ENCODE data around the gene SIK3. TPM values are rescaled to one million over a fixed set of nuclear protein-coding genes. Genes with fewer than 3 reads are reported as not detected.

SIK3 gene
- total RNA-seq, 2 donors from 2014 or later: 37.2 to 43.5 TPM

- H3K4me1 Mint-ChIP-seq: no peaks in the 10 kb centered on the region
- Histone ChIP-seq H3K9ac (ENCODE audit: extremely low read depth, low read length, poor library complexity, severe bottlenecking) (no peak overlapping the region), H3K9me3 (ENCODE audit: control insufficient read depth, low read length) (no peaks in the 10 kb centered on the region), H3K27ac (ENCODE audit: low read depth, low read length) (no peak overlapping the region), H3K27me3 (ENCODE audit: control insufficient read depth, insufficient read depth, low read length, poor library complexity, severe bottlenecking) (no peaks in the 10 kb centered on the region), H3K4me1 (ENCODE audit: control insufficient read depth, insufficient read depth, low read length) (no peaks in the 10 kb centered on the region), H3K36me3 (ENCODE audit: control insufficient read depth, insufficient read depth, low read length) (peaks cover 96% of the 10 kb centered on the region), H3K4me3 (ENCODE audit: low read length) (no peak overlapping the region)
- no peak for DNase-seq
- no peaks in the 10 kb centered on the region for H3K9me3 Mint-ChIP-seq
- H3K4me3 Mint-ChIP-seq: no peak overlapping the region
- no peak overlapping the region for H3K27ac Mint-ChIP-seq
- no peak for TF ChIP-seq CTCF (conservative IDR thresholded peaks at IDR 0.05)
- peaks cover 76% of the 10 kb centered on the region for H3K36me3 Mint-ChIP-seq (ENCODE audit: low read depth)
- 91 to 100% methylated on average over 3 of the region's 3 CpGs for WGBS, 2 experiments (ENCODE audit: insufficient coverage in 1 of 2, insufficient read length in 1 of 2)
- no peaks in the 10 kb centered on the region for H3K27me3 Mint-ChIP-seq (ENCODE audit: insufficient read depth)
Measured at GRCh38 chr11:116871248-116871647, 227.0 kb downstream of the SIK3 start.

GRCh38 chr11:116870054-116870453, 228.2 kb downstream of the SIK3 start:
- WGBS, 2 experiments (ENCODE audit: insufficient coverage in 1 of 2, insufficient read length in 1 of 2): 95 to 100% methylated on average over 2 to 3 of the region's 3 CpGs
- Histone ChIP-seq H3K27ac (ENCODE audit: low read depth, low read length) (no peak overlapping the region), H3K36me3 (ENCODE audit: control insufficient read depth, insufficient read depth, low read length) (peaks cover 96% of the 10 kb centered on the region), H3K9me3 (ENCODE audit: control insufficient read depth, low read length) (no peaks in the 10 kb centered on the region), H3K4me3 (ENCODE audit: low read length) (no peak overlapping the region), H3K4me1 (ENCODE audit: control insufficient read depth, insufficient read depth, low read length) (no peaks in the 10 kb centered on the region), H3K9ac (ENCODE audit: extremely low read depth, low read length, poor library complexity, severe bottlenecking) (no peak overlapping the region), H3K27me3 (ENCODE audit: control insufficient read depth, insufficient read depth, low read length, poor library complexity, severe bottlenecking) (no peaks in the 10 kb centered on the region)
- no peak for TF ChIP-seq CTCF (conservative IDR thresholded peaks at IDR 0.05)
- no peaks in the 10 kb centered on the region for H3K9me3 Mint-ChIP-seq
- H3K36me3 Mint-ChIP-seq (ENCODE audit: low read depth): peaks cover 73% of the 10 kb centered on the region
- no peak for DNase-seq
- H3K4me1 Mint-ChIP-seq: no peaks in the 10 kb centered on the region
- no peak overlapping the region for H3K4me3 Mint-ChIP-seq
- H3K27ac Mint-ChIP-seq: no peak overlapping the region
- H3K27me3 Mint-ChIP-seq (ENCODE audit: insufficient read depth): no peaks in the 10 kb centered on the region

GRCh38 chr11:116869610-116870009, 228.6 kb downstream of the SIK3 start:
- Mint-ChIP-seq H3K27ac (no peak overlapping the region), H3K9me3 (no peaks in the 10 kb centered on the region), H3K36me3 (ENCODE audit: low read depth) (peaks cover 71% of the 10 kb centered on the region), H3K4me3 (no peak overlapping the region), H3K4me1 (no peaks in the 10 kb centered on the region), H3K27me3 (ENCODE audit: insufficient read depth) (no peaks in the 10 kb centered on the region)
- WGBS, 2 experiments (ENCODE audit: insufficient coverage in 1 of 2, insufficient read length in 1 of 2): 91 to 100% methylated on average over 2 to 4 of the region's 4 CpGs
- no peaks in the 10 kb centered on the region for H3K27me3 ChIP-seq (ENCODE audit: control insufficient read depth, insufficient read depth, low read length, poor library complexity, severe bottlenecking)
- H3K9ac ChIP-seq (ENCODE audit: extremely low read depth, low read length, poor library complexity, severe bottlenecking): no peak overlapping the region
- H3K36me3 ChIP-seq (ENCODE audit: control insufficient read depth, insufficient read depth, low read length): peaks cover 94% of the 10 kb centered on the region
- no peaks in the 10 kb centered on the region for H3K4me1 ChIP-seq (ENCODE audit: control insufficient read depth, insufficient read depth, low read length)
- no peaks in the 10 kb centered on the region for H3K9me3 ChIP-seq (ENCODE audit: control insufficient read depth, low read length)
- peak; percentile 39 for TF ChIP-seq CTCF (conservative IDR thresholded peaks at IDR 0.05)
- DNase-seq: no peak
- no peak overlapping the region for H3K4me3 ChIP-seq (ENCODE audit: low read length)
- H3K27ac ChIP-seq (ENCODE audit: low read depth, low read length): no peak overlapping the region
